Superior temporal gyrus (tissue), 1 donor: Measurements from ENCODE around the gene PLCD1.
"Not testable (repeated sequence)": the region's sequence is repeated elsewhere in the genome, so short reads cannot be mapped to it uniquely, and the experiment has no call there.

Experiments used
- DNase-seq: peaks from one replicate; pipeline ENCODE4 v3.0.0-alpha.2; 2016; ENCODE audit errors: extremely low spot score

Gene PLCD1

GRCh38 chr3:38036906-38037305, 7.5 kb upstream of the PLCD1 start:
- DNase-seq: no peak

- no peak for DNase-seq
These were observed 6.8 kb upstream of the PLCD1 start for GRCh38 chr3:38036286-38036685.

GRCh38 chr3:38034335-38034734, 4.9 kb upstream of the PLCD1 start:
- DNase-seq: not testable (repeated sequence)

GRCh38 chr3:38033586-38033985, 4.1 kb upstream of the PLCD1 start:
- DNase-seq: not testable (repeated sequence)

GRCh38 chr3:38032328-38032865, 3.0 kb upstream of the PLCD1 start:
- no peak for DNase-seq

GRCh38 chr3:38031022-38031994, 1.9 kb upstream of the PLCD1 start:
- no peak for DNase-seq

GRCh38 chr3:38030126-38031021, 932 bp upstream of the PLCD1 start:
- DNase-seq: no peak

GRCh38 chr3:38028621-38029361, 651 bp downstream of the PLCD1 start:
- no peak for DNase-seq

GRCh38 chr3:38027466-38028465, 1.7 kb downstream of the PLCD1 start:
- no peak for DNase-seq

GRCh38 chr3:38026856-38027255, 2.6 kb downstream of the PLCD1 start:
- DNase-seq: no peak

- DNase-seq: no peak
These were observed 6.3 kb downstream of the PLCD1 start for GRCh38 chr3:38022896-38023709.

GRCh38 chr3:38022301-38022700, 7.1 kb downstream of the PLCD1 start:
- no peak for DNase-seq

- no peak for DNase-seq
These were observed 8.2 kb downstream of the PLCD1 start for GRCh38 chr3:38021196-38021595.

GRCh38 chr3:38020342-38020726, 9.1 kb downstream of the PLCD1 start:
- DNase-seq: no peak

- DNase-seq: no peak
These were observed 9.6 kb downstream of the PLCD1 start for GRCh38 chr3:38019658-38020341.

GRCh38 chr3:38018296-38019266, 10.9 kb downstream of the PLCD1 start:
- DNase-seq: no peak

- DNase-seq: no peak
These were observed 11.8 kb downstream of the PLCD1 start for GRCh38 chr3:38017445-38018295.
